T follicular helper cell (primary cell): Measurements from ENCODE around the gene MYO5B.
"Not testable (repeated sequence)": the region's sequence is repeated elsewhere in the genome, so short reads cannot be mapped to it uniquely, and the experiment has no call there.

ENCODE experiments used
- DNase-seq: peaks from one replicate; pipeline ENCODE4 v3.0.0-alpha.2; 2020; ENCODE audit warnings: low read depth

MYO5B gene

GRCh38 chr18:49795612-49796552, 399.1 kb downstream of the MYO5B start:
- no peak for DNase-seq

GRCh38 chr18:49794743-49795142, 400.2 kb downstream of the MYO5B start:
- DNase-seq: no peak

- not testable (repeated sequence) for DNase-seq
Observed at GRCh38 chr18:49789560-49790134, 405.3 kb downstream of the MYO5B start.

GRCh38 chr18:49788327-49788898, 406.5 kb downstream of the MYO5B start:
- no peak for DNase-seq

GRCh38 chr18:49786019-49786720, 408.8 kb downstream of the MYO5B start:
- no peak for DNase-seq

GRCh38 chr18:49784427-49785185, 410.3 kb downstream of the MYO5B start:
- no peak for DNase-seq

- DNase-seq: not testable (repeated sequence)
Observed at GRCh38 chr18:49783631-49784030, 411.3 kb downstream of the MYO5B start.

GRCh38 chr18:49778826-49779465, 416.0 kb downstream of the MYO5B start:
- DNase-seq: no peak
